G401 (cell line): ENCODE results near the gene TTLL13. TPM values are rescaled to one million over a fixed set of nuclear protein-coding genes. Genes with fewer than 3 reads are reported as not detected.
"Not testable (repeated sequence)": the region's sequence is repeated elsewhere in the genome, so short reads cannot be mapped to it uniquely, and the experiment has no call there.

Source experiments
- DNase-seq: peaks from one replicate; pipeline ENCODE4 v3.0.0-alpha.2; 2015; ENCODE audit warnings: low spot score
- in situ Hi-C: cut with HindIII; loops from 2 replicates; pipeline ENCODE4 v1.10.0; 2016; ENCODE audit warnings: low sequenced_read_pairs, mixed read lengths
- total RNA-seq: library from RNA; depleted of rRNA; stranded (reverse); fragments of >200 nt; shearing (Covaris generic); gene quantifications from 2 replicates; pipeline ENCODE4 v1.2.3, GENCODE V29; 2014; rRNA removed

The TTLL13 gene
- total RNA-seq, 1 experiment from 2014 or later = not detected

DNA sequence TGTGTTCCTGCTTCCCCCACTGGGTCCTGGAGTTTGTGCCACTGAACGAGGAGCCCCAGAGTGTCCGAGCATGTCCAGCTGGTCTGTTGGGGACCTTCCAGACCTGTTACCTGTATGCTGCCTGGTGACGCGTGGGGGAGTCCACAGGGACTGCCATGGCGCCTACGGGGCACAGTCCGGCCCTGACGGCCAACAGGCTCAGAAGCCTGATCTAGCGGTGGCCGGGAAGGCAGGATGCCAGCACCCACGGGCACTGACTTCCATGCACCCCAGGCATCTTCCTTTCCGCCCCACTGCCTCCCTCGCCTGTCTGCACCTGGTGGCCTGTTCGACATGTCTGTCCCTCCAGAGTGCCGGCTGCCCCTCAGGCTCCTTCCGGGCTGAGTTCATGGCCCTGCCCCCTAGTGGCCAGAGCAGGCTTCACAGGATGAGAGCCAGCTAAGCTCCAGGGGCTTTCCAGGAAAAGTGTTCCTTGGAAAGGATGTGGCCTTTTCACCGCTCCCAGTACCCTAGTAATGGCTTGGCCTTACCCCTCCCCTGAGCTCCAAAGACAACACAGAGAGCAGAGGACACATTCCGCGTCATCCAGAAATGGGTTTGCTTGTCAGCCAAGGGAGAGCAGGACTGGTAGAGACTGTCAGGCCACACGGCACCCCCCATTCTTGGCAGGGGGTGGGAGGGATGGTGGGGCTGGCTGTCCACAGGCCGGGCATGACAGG lies 51.8 kb downstream of the TTLL13 start:
- in situ Hi-C loops = loop anchor here (25.0 kb wide), 1 partner anchor 186 kb away; no protein-coding TSS in a partner anchor
- DNase-seq = peak; percentile 82

GRCh38 chr15:90301707-90302300 lies 52.4 kb downstream of the TTLL13 start:
- in situ Hi-C loops = loop anchor here (25.0 kb wide), 1 partner anchor 185 kb away; no protein-coding TSS in a partner anchor
- DNase-seq = no peak

DNA sequence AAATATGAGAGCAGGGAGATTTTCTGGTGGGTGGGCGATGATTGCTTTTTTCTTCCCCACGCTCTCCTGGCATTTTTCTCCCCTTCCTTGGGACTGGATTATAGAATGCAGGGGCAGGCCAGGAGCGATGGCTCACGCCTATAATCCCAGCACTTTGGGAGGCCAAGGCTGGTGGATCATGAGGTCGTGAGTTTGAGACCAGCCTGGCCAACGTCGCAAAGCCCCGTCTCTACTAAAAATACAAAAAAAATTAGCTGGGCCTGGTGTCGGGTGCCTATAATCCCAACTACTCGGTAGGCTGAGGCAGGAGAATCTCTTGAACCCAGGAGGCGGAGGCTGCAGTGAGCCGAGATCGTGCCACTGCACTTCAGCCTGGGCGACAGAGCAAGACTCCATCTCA lies 56.0 kb downstream of the TTLL13 start:
- not testable (repeated sequence) for DNase-seq
- in situ Hi-C loops = loop anchor here (25.0 kb wide), 1 partner anchor 182 kb away; no protein-coding TSS in a partner anchor

DNA sequence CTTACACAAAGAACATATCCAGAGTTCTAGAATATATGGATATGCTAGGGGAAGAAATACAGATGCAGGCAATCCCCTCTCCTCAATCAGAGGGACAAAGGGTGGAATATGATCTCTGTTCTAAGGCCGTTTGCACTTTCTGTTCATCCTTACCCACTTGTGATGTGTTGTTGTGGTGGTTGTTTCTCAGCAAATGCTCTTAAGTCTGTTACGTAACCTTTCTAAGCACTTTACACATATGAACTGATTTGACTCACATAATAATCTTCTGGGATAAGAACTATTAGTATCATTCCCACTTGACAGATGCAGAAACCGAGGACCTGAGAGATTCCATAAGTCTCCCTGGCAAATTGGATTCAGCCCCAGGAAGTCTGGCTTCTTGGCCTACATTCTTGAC lies 56.6 kb downstream of the TTLL13 start:
- in situ Hi-C loops = loop anchor here (25.0 kb wide), 1 partner anchor 181 kb away; no protein-coding TSS in a partner anchor
- no peak for DNase-seq

DNA sequence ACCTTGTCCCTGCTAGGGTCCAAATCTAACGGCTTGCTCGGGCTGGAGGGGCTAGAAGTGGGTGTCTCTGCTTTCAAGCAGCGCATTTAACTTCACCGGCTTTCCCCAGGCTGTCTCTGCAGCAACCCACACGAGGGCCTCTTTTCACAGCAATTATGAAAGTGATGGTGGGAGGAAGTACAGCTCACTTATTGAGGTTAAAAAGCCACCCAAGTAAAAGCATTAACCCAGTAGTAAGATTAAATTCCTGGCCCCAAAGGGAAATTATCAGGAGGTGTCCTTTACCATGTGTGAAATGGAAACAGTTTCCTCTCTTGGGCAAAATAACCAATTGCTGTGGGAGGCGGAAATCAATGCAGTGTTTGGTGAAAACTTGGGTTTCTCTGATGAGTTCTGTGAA lies 57.2 kb downstream of the TTLL13 start:
- DNase-seq = no peak
- in situ Hi-C loops = loop anchor here (25.0 kb wide), 1 partner anchor 181 kb away; no protein-coding TSS in a partner anchor

GRCh38 chr15:90307661-90308060 lies 58.3 kb downstream of the TTLL13 start:
- in situ Hi-C loops = loop anchor here (25.0 kb wide), 1 partner anchor 180 kb away; no protein-coding TSS in a partner anchor

GRCh38 chr15:90309020-90309419 lies 59.7 kb downstream of the TTLL13 start:
- in situ Hi-C loops = loop anchor here (25.0 kb wide), 1 partner anchor 178 kb away; no protein-coding TSS in a partner anchor
- no peak for DNase-seq

More at GRCh38 chr15:90307661-90308060, 58.3 kb downstream of the TTLL13 start:
- no peak for DNase-seq

Other genes with a start within 250 kb of the TTLL13 start
- gene ZNF710, start 248.2 kb upstream of the TTLL13 start, total RNA-seq = 7.6 and 9.0 TPM in 2 replicates
- 46.2 and 52.9 TPM in 2 replicates for gene IDH2, start 147.1 kb upstream of the TTLL13 start, total RNA-seq
- gene SEMA4B, start 48.2 kb upstream of the TTLL13 start, total RNA-seq = 7.1 and 25.4 TPM in 2 replicates
- 82.0 and 83.7 TPM in 2 replicates for gene CIB1, start 15.6 kb upstream of the TTLL13 start, total RNA-seq
- gene GDPGP1, start 15.3 kb upstream of the TTLL13 start, total RNA-seq = 3.4 and 4.2 TPM in 2 replicates
- 105 and 114 TPM in 2 replicates for gene NGRN, start 16.1 kb downstream of the TTLL13 start, total RNA-seq
- gene ZNF774, start 102.7 kb downstream of the TTLL13 start, total RNA-seq = 0.27 and 0.62 TPM in 2 replicates
- 52.7 and 55.2 TPM in 2 replicates for gene IQGAP1, start 138.7 kb downstream of the TTLL13 start, total RNA-seq